Activated naive CD4-positive, alpha-beta T cell treated with anti-CD3 and anti-CD28 coated beads, Interleukin-2, amount 50 U/mL, for 24 hours (primary cell): ENCODE measurements around the gene SLTM.
A peak's percentile ranks its signal among the peaks of the same experiment; 100 is the strongest.

Experiments
- H3K27ac Mint-ChIP-seq: one replicate; pipeline ENCODE4 v1.8.0; 2021; ENCODE audit warnings: mild to moderate bottlenecking, mixed read lengths
- H3K27me3 Mint-ChIP-seq: one replicate; pipeline ENCODE4 v1.8.0; 2021; ENCODE audit warnings: mixed read lengths
- H3K36me3 Mint-ChIP-seq: one replicate; pipeline ENCODE4 v1.8.0; 2021; ENCODE audit warnings: mixed read lengths
- H3K4me1 Mint-ChIP-seq: one replicate; pipeline ENCODE4 v1.8.0; 2021; ENCODE audit warnings: mixed read lengths
- H3K4me3 Mint-ChIP-seq: one replicate; pipeline ENCODE4 v1.8.0; 2021; ENCODE audit warnings: mild to moderate bottlenecking, mixed read lengths
- H3K9me3 Mint-ChIP-seq: one replicate; pipeline ENCODE4 v1.8.0; 2021; ENCODE audit warnings: mixed read lengths

SLTM gene

GRCh38 chr15:58933281-58934113, at the start of gene SLTM:
Gene SLTM, minus strand, starts transcription at chr15:58933679. Its CDS starts 114 bp downstream, at chr15:58933565.
- peak within 1 kb of the TSS; percentile 98 for H3K4me3 Mint-ChIP-seq

GRCh38 chr15:58983261-58983660, 49.8 kb upstream of the SLTM start:
- Mint-ChIP-seq H3K27ac (no peak overlapping the region), H3K4me1 (peaks cover 32% of the 10 kb centered on the region), H3K27me3 (no peaks in the 10 kb centered on the region), H3K36me3 (no peaks in the 10 kb centered on the region), H3K9me3 (no peaks in the 10 kb centered on the region), H3K4me3 (no peak overlapping the region)

More at GRCh38 chr15:58933281-58934113, at the start of gene SLTM:
- Mint-ChIP-seq H3K27ac (peak within 1 kb of the TSS; percentile 99), H3K27me3 (no peaks in the 10 kb centered on the region), H3K4me1 (peaks cover 13% of the 10 kb centered on the region), H3K9me3 (no peaks in the 10 kb centered on the region), H3K36me3 (peaks cover 5% of the 10 kb centered on the region)

- no peaks in the 10 kb centered on the region for H3K36me3 Mint-ChIP-seq
- H3K4me1 Mint-ChIP-seq: peaks cover 26% of the 10 kb centered on the region
- no peaks in the 10 kb centered on the region for H3K9me3 Mint-ChIP-seq
- peak overlapping the region; percentile 33 for H3K4me3 Mint-ChIP-seq
- H3K27ac Mint-ChIP-seq: peak overlapping the region; percentile 74
- H3K27me3 Mint-ChIP-seq: no peaks in the 10 kb centered on the region
Observed at GRCh38 chr15:58981808-58982475, 48.5 kb upstream of the SLTM start.

DNA sequence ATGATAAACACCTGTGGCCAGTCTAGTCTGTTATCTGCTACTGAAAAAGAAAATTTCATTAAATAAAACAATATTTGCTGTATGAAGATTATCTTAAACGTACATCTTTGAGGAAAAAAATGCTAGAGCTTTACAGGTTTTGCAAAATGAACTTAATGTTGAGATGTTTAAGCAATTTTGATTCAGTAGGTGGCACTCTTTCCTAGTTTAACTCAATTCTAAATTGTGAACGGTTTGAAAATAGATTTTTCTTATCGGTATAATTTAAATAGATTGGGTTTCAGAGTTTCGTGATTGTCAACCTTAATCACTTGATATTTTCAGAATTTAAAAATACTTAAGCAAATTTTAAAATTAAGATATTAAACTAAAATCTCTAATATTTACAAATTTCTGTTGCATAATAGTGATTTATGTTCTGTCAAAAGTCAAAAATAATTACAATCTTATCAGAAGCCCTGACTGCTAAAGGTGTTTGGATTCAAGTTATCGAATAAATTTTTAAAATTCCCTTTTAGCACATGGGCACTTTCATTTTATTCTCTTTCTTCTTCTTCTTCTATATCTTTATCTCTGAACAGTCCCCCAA, 47.0 kb upstream of the SLTM start:
- H3K9me3 Mint-ChIP-seq: no peaks in the 10 kb centered on the region
- H3K36me3 Mint-ChIP-seq: no peaks in the 10 kb centered on the region
- H3K4me1 Mint-ChIP-seq: peaks cover 30% of the 10 kb centered on the region
- peak overlapping the region; percentile 30 for H3K27ac Mint-ChIP-seq
- H3K27me3 Mint-ChIP-seq: no peaks in the 10 kb centered on the region
- no peak overlapping the region for H3K4me3 Mint-ChIP-seq

DNA sequence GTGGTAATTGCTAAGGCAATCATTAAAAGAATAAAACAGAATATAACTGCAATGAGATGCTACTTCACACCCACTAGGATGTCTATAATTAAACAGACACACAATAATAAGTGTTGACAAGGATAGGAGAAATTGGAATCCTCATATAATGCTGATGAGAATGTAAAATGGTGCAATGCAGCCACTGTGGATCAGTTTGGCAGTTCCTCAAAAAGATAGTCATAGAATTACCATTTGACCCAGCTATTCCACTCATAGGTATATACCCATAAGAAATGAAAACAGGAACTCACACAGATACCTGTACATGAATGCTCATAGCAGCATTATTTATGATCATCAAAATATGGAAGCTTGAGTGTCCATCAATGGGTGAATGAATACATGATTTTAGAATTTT, 44.4 kb upstream of the SLTM start:
- Mint-ChIP-seq H3K4me3 (no peak overlapping the region), H3K9me3 (no peaks in the 10 kb centered on the region), H3K27ac (no peak overlapping the region), H3K4me1 (peaks cover 40% of the 10 kb centered on the region), H3K36me3 (no peaks in the 10 kb centered on the region), H3K27me3 (no peaks in the 10 kb centered on the region)

DNA sequence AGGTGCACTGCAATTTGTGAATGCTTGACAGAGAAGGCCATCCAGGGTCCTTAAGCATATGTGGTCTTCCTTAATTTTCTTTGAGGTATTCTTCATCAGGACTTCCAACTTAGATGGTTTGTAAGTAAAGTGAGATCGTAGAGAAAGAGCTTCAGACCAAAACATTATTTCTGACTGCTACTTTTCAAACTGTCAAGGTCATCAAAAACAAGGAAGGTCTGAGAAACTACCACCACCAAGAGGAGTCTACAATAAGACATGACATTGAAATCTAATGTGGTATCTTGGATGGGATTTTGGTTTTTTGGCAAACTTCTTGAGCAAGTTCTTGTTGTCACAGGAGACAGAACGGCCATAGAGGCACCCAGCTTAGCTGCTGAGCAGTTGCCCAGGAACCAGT, 34.0 kb upstream of the SLTM start:
- Mint-ChIP-seq H3K27me3 (no peaks in the 10 kb centered on the region), H3K4me3 (no peak overlapping the region), H3K4me1 (peaks cover 3% of the 10 kb centered on the region), H3K9me3 (no peaks in the 10 kb centered on the region), H3K36me3 (no peaks in the 10 kb centered on the region), H3K27ac (no peak overlapping the region)

GRCh38 chr15:58966698-58967097, 33.2 kb upstream of the SLTM start:
- Mint-ChIP-seq H3K27me3 (no peaks in the 10 kb centered on the region), H3K36me3 (no peaks in the 10 kb centered on the region), H3K9me3 (no peaks in the 10 kb centered on the region), H3K4me3 (no peak overlapping the region), H3K27ac (no peak overlapping the region), H3K4me1 (peaks cover 3% of the 10 kb centered on the region)

- H3K9me3 Mint-ChIP-seq: no peaks in the 10 kb centered on the region
- H3K27ac Mint-ChIP-seq: no peak overlapping the region
- no peak overlapping the region for H3K4me3 Mint-ChIP-seq
- no peaks in the 10 kb centered on the region for H3K27me3 Mint-ChIP-seq
- H3K4me1 Mint-ChIP-seq: peaks cover 3% of the 10 kb centered on the region
- no peaks in the 10 kb centered on the region for H3K36me3 Mint-ChIP-seq
Observed at GRCh38 chr15:58962662-58963565, 29.4 kb upstream of the SLTM start.

- no peaks in the 10 kb centered on the region for H3K9me3 Mint-ChIP-seq
- H3K4me1 Mint-ChIP-seq: peaks cover 3% of the 10 kb centered on the region
- no peaks in the 10 kb centered on the region for H3K36me3 Mint-ChIP-seq
- no peak overlapping the region for H3K27ac Mint-ChIP-seq
- H3K4me3 Mint-ChIP-seq: no peak overlapping the region
- H3K27me3 Mint-ChIP-seq: no peaks in the 10 kb centered on the region
Observed at GRCh38 chr15:58962136-58962535, 28.7 kb upstream of the SLTM start.

- Mint-ChIP-seq H3K9me3 (no peaks in the 10 kb centered on the region), H3K27me3 (no peaks in the 10 kb centered on the region), H3K27ac (no peak overlapping the region), H3K36me3 (no peaks in the 10 kb centered on the region), H3K4me3 (no peak overlapping the region), H3K4me1 (no peaks in the 10 kb centered on the region)
Observed at GRCh38 chr15:58958811-58959210, 25.3 kb upstream of the SLTM start.

GRCh38 chr15:58957101-58957973, 23.9 kb upstream of the SLTM start:
- H3K4me3 Mint-ChIP-seq: no peak overlapping the region
- no peaks in the 10 kb centered on the region for H3K9me3 Mint-ChIP-seq
- no peaks in the 10 kb centered on the region for H3K27me3 Mint-ChIP-seq
- no peaks in the 10 kb centered on the region for H3K36me3 Mint-ChIP-seq
- no peak overlapping the region for H3K27ac Mint-ChIP-seq
- peaks cover 9% of the 10 kb centered on the region for H3K4me1 Mint-ChIP-seq

DNA sequence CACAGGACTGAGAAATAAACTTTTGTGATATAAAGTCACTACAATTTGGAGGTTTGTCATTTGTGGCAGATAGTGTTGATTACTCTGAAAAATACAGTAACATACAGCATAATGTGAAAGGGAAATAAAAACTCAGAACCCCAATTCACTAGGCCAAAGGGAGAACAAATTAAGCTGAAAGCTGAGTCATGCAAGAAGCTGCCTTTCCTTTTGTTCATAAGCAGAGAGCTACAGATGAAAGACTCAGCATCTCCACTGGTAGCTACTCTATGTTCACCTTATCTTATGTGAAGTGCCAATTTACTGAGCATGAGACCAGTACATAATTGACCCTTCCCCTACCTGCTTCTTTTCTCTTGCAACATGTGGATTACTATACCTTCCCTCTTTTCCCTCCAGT, 19.3 kb upstream of the SLTM start:
- Mint-ChIP-seq H3K4me3 (no peak overlapping the region), H3K27ac (peak overlapping the region; percentile 38), H3K27me3 (no peaks in the 10 kb centered on the region), H3K4me1 (peaks cover 10% of the 10 kb centered on the region), H3K36me3 (no peaks in the 10 kb centered on the region), H3K9me3 (no peaks in the 10 kb centered on the region)

GRCh38 chr15:58951388-58952007, 18.0 kb upstream of the SLTM start:
- Mint-ChIP-seq H3K4me1 (peaks cover 10% of the 10 kb centered on the region), H3K4me3 (no peak overlapping the region), H3K27me3 (no peaks in the 10 kb centered on the region)

DNA sequence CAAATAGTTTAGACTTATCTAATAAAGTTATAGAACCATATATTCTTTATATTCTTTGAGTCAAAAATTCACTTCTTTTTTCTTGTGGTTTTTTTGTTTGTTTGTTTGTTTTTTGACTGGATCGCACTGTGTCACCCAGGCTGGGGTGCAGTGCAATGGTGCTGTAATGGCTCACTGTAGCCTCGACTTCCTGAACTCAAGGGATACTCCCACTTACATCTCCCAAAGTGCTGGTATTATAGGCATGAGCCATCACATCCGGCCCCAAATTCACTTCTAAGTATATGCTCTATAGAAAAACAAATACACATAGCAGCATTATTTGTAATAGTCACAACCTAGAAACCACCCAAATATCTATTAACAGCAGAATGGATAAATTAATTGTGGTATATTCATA, 13.7 kb upstream of the SLTM start:
- no peaks in the 10 kb centered on the region for H3K9me3 Mint-ChIP-seq
- H3K27ac Mint-ChIP-seq: no peak overlapping the region
- no peaks in the 10 kb centered on the region for H3K27me3 Mint-ChIP-seq
- H3K4me1 Mint-ChIP-seq: peaks cover under 1% of the 10 kb centered on the region
- no peak overlapping the region for H3K4me3 Mint-ChIP-seq
- H3K36me3 Mint-ChIP-seq: no peaks in the 10 kb centered on the region

More at GRCh38 chr15:58951388-58952007, 18.0 kb upstream of the SLTM start:
- H3K9me3 Mint-ChIP-seq: no peaks in the 10 kb centered on the region
- H3K36me3 Mint-ChIP-seq: no peaks in the 10 kb centered on the region
- H3K27ac Mint-ChIP-seq: no peak overlapping the region
